Occipital lobe (tissue), 2 donors: ENCODE data around the gene ATF4. TPM values are rescaled to one million over a fixed set of nuclear protein-coding genes. Genes with fewer than 3 reads are reported as not detected.
"Not testable (repeated sequence)": the region's sequence is repeated elsewhere in the genome, so short reads cannot be mapped to it uniquely, and the experiment has no call there.

ENCODE experiments used
- DNase-seq: peaks from one replicate; lab custom pipeline; 2025; lab: John Stamatoyannopoulos, UW
- total RNA-seq: library from RNA; depleted of rRNA; stranded (reverse); fragments of >200 nt; gene quantifications from one replicate; pipeline ENCODE4 v1.2.3, GENCODE V29; 2014

Gene ATF4
- total RNA-seq, 1 donor from 2014 or later, result 90.3 TPM

DNA sequence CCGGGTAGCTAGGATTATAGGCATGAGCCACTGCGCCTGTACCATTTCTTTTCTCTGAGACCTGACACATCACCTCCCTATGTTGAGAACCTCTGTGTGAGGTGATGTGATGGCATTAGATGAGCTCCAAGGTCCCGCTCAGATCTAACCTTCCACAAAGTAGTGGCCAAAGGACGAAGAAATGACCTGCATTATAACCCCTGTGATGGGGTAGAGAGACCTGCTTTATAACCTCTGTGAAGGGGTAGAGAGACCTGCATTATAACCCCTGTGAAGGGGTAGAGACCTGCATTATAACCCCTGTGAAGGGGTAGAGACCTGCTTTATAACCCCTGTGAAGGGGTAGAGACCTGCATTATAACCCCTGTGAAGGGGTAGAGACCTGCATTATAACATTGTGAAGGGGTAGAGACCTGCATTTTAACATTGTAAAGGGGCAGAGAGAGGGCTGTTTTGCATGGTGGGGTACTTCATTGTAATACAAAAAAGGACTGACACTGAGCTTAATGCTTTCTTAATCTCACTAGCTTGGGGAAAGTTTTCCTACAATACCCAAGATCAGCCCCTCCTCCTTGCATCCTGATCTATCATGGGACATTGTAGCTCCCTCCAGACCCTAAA, 9.7 kb upstream of the ATF4 start:
- DNase-seq, result no peak

DNA sequence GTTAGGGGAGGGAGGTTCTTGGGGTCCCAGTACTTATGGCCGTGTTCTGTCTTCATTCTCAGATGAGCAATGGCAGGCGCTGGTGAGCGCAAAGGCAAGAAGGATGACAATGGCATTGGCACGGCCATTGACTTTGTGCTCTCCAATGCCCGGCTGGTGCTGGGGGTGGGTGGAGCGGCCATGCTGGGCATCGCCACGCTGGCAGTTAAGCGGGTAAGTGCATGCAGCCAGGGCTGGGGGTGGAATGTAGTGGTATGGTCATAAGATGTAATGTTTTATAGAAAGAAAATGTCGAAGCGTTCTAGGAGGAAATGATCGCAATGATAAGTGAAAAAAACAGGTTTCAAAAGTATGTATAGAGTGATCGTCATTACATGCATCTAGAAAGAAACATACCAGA, 9.1 kb upstream of the ATF4 start:
- no peak for DNase-seq

DNA sequence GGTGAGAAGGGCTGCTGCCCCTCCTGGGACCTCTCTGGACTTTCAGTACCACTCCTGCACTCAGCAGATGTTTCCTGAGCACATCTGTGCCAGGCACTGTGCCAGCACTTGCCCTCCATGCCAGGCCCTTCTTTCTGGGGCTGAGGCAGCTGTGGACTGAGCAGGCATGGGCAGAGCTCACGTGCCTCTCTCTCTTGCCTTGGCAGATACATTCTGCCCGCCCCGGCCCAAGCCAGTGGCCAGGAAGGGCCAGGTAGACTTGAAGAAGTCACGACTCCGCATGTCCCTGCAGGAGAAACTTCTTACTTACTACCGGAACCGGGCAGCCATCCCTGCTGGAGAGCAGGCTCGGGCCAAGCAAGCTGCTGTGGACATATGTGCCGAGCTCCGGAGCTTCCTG, 8.3 kb upstream of the ATF4 start:
- no peak for DNase-seq

DNA sequence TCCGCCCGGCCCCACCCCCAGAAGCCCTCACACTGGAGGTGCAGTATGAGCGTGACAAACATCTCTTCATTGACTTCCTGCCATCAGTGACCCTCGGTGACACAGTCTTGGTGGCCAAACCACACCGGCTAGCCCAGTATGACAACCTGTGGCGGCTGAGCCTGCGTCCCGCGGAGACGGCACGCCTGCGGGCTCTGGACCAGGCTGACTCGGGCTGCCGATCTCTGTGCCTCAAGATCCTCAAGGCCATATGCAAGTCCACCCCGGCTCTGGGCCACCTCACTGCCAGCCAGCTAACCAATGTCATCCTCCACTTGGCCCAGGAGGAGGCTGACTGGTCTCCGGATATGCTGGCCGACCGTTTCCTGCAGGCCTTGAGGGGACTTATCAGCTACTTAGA, 6.6 kb upstream of the ATF4 start:
- no peak for DNase-seq

DNA sequence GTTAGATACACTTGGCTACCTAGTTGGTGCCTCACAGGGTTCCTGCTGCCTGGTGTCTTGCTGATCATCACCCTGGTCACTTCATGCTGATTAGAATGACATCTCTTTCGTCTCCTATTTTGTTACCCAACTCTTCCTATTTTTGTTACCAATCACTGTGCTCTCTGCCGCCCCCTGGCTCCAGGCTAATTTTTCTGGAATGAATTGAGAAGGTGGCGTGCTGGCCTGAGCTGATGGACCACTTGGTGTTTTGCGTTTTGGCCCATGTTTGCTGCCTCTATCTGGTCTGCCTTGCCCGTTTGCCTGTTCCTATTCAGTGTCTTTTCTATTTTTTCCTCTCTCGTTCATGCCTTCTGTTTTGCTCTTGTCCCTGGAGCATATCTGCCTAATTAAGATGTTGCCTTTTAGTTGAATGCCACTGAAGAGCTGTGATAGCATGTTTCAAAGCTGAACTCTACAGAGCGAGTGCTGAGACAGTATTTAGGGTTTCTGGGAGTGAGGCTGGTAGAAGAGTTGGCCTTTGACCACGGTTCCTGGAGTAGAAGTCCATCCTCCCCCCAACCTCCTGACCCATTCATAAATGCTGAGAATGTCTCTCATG, 5.9 kb upstream of the ATF4 start:
- no peak for DNase-seq

DNA sequence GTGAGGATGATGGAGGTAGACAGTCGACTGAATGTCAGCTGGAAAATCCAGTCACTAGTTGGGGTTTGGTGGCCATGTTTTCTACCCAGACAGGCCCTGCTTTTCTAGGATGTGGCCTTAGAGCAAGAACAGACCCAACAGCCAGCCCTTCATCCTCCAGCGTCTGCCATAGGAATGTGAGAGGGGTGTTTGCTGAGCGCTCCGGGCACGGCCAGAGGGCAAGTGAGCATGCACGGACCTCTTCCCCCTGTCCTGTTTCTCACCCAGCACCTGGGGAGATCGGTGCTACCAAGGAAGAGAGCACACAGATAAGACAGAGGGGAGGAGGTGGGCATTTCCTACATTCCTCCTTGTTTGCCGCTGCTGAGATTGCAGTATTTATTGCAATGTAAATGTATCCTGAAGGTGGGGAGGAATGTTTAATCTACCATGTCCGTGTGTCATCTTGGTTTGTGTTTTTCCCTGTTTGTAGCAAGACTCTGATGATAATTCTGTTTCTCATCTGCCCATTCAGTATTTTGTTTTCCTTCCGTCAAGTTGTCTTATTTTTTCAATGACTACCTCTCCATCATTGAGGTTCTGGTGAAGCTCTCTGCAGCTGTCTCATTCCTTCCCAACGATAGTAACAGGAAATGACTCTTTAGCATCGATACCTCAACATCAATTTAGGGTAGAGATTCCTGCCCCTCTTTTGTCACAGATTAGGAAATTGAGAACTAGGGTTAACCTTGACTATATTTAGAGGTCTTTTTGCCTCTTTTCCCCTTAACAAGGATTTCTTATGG, 4.9 kb upstream of the ATF4 start:
- DNase-seq, result no peak

DNA sequence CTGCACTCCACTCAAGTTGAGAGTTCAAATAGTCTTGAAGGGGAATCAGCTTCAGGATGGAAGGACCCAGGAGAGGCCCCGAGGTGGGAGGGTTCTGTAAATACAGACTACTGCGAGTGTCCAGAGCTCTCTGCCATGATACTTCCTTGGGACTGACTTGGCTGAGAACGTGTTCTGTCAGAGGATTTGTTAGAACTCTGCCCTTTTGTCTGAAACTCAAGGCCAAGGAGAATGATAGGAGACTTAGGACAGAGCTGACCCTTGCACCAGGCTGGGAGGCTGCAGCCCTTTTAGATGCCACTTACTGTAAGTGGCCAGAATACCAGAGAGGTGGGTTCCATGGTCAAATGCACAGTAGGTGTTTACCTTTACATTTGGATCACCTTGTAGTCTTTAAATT, 2.9 kb upstream of the ATF4 start:
- no peak for DNase-seq

DNA sequence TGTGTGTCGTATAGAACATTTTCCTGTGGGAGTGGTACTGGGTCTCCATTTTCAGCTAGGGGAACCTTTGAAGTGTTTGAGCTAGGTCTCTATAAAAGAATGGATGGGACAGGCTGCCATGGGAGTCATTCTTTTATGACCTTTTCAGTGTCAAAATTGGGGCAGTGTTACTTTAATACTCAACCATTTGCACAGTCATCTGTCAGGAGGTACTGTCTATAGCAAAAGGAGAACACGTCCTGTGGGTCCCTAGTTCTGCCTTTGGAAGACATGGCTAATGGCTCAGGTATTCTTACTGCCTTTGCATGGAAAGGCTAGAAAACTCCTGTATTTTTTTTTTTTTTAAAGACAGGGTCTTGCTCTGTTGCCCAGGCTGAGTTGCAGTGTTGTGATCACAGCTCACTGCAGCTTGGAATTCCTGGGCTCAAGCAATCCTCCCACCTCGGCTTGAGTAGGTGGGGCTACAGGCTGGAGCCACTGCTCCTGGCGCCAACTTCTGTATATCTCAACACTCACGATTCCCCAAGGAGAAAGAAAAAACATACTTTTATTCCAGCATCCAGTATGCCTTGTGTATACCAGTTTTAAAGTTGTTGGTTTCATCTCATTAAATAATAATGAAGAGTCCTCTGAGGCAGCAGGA, 2.1 kb upstream of the ATF4 start:
- DNase-seq, result no peak

DNA sequence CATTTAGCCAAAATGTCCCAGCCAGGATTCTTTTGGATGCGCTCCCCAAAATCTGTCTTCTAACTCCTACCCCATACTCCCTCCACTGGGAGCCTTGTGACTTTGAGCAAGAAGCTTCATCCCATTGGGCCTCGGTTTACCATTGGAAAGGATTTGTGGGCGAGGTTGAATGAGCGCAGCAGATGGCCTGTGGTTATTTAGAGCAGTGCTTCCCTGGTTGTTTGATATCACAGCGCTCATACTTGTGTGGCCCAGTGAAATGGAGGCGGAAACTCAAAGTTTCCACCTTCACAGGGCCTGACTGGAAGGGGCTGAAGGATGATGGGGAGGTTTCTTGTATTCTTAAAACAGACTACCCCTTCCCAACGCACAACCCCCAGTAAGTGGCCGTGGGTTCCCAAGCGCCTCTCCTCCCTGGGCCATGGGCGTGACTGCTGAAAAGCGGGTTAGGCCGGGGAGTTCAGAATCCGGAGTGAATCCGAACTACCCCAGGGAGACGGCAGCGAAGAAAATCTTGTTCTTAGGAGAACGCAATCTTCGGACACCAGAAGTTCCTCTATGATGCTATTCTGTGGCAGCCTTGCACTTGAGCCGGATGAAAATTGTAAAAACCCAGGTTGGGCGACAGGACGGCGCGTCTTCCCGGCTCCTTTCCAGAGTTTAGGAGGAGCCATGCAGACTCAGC, 1.2 kb upstream of the ATF4 start:
- DNase-seq, result no peak

DNA sequence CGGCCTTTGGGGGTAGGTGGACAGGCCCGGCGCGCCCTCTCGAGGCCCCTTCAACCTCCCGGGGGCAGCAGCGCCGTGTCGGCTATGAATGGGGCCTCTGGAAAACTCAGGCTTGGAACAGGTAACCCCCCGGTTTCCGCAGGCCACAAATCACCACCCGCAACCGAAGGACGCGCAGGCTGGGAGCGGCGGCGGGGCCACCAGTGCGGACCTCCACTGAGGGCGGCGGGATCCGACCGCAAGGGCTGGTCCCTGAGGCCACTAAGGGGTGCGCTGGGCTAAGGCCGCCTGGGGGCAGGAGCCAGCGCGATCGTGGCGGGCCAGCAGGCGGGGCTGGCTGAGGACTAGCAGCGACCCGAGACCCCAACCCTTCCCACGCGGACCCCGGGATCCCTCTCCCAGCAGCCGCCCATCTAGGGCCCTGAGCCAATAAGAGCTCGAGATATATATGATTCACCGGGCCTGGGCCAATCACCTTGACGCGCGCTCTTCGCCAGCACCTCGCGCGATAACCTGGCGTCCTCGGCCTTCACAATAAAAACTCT, 609 bp upstream of the ATF4 start:
- DNase-seq, result peak; percentile 91

DNA sequence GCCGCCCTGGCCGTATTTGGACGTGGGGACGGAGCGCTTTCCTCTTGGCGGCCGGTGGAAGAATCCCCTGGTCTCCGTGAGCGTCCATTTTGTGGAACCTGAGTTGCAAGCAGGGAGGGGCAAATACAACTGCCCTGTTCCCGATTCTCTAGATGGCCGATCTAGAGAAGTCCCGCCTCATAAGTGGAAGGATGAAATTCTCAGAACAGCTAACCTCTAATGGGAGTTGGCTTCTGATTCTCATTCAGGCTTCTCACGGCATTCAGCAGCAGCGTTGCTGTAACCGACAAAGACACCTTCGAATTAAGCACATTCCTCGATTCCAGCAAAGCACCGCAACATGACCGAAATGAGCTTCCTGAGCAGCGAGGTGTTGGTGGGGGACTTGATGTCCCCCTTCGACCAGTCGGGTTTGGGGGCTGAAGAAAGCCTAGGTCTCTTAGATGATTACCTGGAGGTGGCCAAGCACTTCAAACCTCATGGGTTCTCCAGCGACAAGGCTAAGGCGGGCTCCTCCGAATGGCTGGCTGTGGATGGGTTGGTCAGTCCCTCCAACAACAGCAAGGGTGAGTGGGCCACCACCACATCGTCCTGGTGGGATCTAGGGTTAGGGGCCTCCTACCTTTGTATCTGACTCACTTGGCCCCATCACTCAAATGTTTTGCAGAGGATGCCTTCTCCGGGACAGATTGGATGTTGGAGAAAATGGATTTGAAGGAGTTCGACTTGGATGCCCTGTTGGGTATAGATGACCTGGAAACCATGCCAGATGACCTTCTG, 934 bp downstream of the ATF4 start:
- DNase-seq, result not testable (repeated sequence)

DNA sequence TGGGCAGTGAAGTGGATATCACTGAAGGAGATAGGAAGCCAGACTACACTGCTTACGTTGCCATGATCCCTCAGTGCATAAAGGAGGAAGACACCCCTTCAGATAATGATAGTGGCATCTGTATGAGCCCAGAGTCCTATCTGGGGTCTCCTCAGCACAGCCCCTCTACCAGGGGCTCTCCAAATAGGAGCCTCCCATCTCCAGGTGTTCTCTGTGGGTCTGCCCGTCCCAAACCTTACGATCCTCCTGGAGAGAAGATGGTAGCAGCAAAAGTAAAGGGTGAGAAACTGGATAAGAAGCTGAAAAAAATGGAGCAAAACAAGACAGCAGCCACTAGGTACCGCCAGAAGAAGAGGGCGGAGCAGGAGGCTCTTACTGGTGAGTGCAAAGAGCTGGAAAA, 1.7 kb downstream of the ATF4 start:
- DNase-seq, result not testable (repeated sequence)

DNA sequence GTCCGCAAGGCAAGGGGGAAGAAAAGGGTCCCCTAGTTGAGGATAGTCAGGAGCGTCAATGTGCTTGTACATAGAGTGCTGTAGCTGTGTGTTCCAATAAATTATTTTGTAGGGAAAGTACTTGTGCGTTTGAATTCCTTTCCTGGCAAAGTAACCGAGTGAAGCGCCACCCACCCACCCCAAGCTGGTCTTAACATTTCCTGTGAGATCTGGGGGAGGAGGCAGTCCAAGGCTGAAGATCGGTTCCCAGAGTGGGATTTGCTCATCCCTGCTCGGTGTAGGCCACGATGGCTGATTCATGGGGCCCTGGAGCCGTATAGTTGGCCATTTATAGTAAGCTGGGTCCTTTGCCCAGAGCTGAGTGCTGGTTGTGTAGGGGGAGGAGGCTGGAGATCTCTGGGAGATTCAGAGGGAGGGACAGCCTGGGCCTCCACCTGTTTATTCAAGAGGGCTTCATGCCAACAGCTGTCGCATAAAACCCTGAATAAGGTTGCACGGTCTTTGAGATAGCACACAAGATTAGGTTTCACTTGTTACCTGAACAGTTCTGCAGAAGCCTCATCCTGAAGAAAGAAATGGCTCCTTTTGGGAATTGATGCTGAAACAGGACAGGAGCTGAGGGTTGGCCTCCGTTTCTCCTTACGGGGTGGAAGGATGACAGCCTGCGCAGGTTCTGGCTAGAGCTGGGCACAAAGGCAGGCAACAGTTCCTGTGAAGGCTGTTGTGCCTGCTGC, 2.4 kb downstream of the ATF4 start:
- DNase-seq, result peak; percentile 57

DNA sequence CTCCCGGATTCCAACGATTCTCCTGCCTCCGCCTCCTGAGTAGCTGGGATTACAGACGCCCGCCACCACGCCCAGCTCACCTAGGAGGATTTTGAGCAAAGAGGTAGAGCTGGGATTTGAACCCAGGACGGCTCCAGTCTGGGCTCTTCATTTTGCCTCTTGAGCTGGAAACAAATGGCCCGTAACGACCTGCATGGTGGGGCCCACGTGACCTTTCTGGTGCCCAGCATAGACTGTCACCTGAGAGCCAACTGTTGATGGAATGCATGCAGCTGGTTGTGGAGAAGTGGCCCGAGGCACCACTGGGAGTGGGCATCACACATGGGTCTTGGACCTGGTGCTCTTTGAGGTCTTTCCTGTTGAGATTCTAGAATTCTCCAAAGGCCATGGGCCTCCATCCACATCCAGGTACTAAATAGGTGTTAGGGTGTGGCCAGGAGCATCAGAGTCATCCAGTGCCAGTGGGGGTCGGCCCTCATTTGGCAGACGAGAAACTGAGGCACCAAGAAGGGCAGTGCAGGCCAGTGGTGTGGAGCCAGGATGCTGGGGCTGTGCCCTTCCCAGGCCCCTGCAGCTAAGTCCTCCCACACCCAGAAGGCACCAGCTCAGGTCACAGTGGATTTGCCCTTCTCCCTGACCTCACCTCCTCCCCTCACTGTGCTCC, 3.9 kb downstream of the ATF4 start:
- DNase-seq, result no peak

DNA sequence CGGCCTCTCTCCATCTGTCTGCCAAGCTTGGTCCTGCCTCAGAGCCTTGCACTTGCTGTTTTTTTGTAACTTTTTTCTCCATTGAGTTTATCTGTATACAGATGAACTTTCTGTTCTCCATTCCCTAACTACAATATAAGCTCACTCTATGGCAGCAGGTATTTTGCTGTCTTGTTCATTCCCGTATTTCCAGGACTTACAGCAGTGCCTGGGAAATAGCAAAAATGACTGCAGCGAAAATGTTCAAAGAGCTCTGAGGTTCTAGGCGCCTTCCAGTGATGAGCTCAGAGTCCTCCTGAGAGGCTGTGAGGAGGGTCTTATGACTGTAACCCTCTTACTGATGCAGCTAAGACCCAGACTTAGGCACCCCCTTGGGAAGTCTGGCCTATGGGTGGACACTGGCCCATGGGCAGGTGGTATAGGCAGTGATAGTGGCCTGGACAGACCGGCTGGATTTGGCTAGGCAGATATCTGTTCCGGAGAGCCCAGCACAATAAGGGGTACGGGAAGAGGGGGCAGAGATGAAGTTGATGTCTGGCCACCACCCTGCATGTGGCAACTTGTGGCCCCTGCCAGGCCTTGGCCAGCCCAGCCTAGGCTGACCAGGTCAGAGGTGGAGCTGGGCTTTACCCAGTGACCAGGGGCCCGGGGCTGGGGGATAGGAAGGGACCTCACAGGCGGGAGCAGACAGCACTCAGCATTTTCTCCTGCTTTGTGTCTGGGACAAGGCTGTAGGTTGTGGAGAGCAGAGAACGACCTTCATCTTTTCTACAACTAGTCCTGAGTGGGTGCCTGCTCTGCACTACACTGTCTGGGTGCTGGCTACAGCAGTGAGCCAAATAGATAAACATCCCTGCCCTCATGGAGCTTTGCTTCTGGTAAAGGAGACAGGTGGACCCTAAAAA, 4.6 kb downstream of the ATF4 start:
- no peak for DNase-seq

DNA sequence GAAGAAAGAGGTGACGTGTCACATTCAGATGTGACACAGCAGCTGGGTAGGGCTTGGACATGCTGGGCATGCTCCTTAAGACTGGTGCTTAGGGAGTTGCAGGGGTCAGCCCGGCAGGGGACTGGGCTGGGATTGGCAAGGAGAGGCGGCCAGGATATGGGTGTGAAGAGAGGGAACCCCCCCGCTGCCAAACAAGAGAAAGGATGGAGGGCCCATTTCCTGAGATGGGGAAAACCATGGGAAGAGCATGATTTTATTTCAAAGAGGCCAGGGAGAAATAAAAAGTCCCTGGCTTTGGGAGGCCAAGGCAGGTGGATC, 5.3 kb downstream of the ATF4 start:
- DNase-seq, result no peak

DNA sequence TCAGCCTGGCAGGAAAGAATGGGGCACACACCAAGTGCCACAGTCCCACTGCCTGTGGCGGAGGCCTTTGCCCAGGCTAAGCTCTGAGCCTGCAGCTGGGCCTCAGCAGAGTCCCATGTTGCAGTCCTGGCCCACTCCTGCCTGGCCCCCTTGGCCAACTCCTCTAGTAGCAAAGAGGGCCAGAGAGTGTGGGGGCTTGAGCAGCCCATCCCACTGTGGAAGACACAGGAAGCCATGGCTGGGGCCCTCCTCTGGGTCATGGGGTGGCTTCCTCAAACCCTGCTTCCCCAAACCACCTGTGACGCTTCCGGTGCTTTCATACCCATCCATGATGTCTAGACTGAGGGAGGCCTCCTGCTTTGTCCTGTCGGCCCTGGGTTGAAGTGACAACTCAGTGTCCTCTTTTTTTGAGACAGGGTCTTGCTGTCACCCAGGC, 6.4 kb downstream of the ATF4 start:
- no peak for DNase-seq

DNA sequence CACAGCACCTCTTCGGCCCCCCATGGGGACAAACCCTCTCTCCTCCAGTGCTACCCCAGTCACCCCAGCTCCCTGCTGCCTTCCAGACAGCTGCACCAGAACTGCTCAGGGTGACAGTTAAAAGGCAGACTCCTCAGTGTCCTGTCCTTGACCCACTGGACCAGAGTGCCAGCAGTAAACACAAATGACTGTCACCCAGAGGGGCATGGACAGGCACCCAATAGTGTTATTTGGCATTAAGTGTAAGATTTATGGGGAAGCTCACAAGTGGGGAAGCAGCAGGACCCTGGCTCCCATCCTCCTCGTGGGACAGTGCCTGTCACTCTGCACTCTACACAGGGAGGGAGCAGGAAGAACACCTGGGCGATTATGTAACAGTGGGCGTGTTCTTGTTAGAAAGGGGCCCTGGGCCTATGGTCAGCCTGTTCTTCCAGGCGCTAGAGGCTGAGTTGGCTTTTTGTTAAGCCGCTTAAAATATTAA, 7.2 kb downstream of the ATF4 start:
- DNase-seq, result no peak
